Spleen (tissue), 11 donors: ENCODE measurements around the gene NR1I3. TPM values are rescaled to one million over a fixed set of nuclear protein-coding genes. Genes with fewer than 3 reads are reported as not detected.

Experiments used
- DNase-seq: peaks from one replicate; pipeline ENCODE4 v3.0.0-alpha.2; 2020
- H3K27ac ChIP-seq, 8 donors: fragments of 200-600 bp; sonication (generic) in 7 of 8; 1 replicate in 4 of 8; 2 replicates in 4 of 8; pipeline versions ENCODE4 v1.5.0 to v1.8.0; 2016 to 2021; ENCODE audit warnings: inconsistent platforms in 4 of 8, mild to moderate bottlenecking in 4 of 8, moderate library complexity in 1 of 8
- H3K27me3 ChIP-seq, 7 donors: fragments of 200-600 bp; sonication (generic) in 6 of 7; replicated peaks in 1 of 7; 1 replicate in 4 of 7; 2 replicates in 3 of 7; pipeline versions ENCODE4 v1.5.0 to v1.8.0; 2016 to 2021; ENCODE audit warnings: inconsistent platforms in 3 of 7, mild to moderate bottlenecking in 1 of 7
- H3K36me3 ChIP-seq, 6 donors: fragments of 200-600 bp; sonication (generic) in 5 of 6; 1 replicate in 4 of 6; 2 replicates in 2 of 6; pipeline versions ENCODE4 v1.5.0 to v1.8.0; 2016 to 2021; ENCODE audit warnings: inconsistent platforms in 2 of 6
- H3K4me1 ChIP-seq, 6 donors: fragments of 200-600 bp; sonication (generic) in 5 of 6; 1 replicate in 3 of 6; 2 replicates in 3 of 6; pipeline versions ENCODE4 v1.5.0 to v1.8.0; 2016 to 2021; ENCODE audit warnings: inconsistent platforms in 3 of 6
- H3K4me3 ChIP-seq, 8 donors: fragments of 200-600 bp; sonication (generic) in 7 of 8; 1 replicate in 4 of 8; 2 replicates in 4 of 8; pipeline versions ENCODE4 v1.5.0 to v1.8.0; 2016 to 2021; ENCODE audit warnings: inconsistent platforms in 4 of 8, mild to moderate bottlenecking in 4 of 8, moderate library complexity in 2 of 8
- H3K9me3 ChIP-seq, 8 donors: fragments of 200-600 bp; sonication (generic) in 7 of 8; 1 replicate in 4 of 8; 2 replicates in 4 of 8; pipeline versions ENCODE4 v1.5.0 to v1.8.0; 2016 to 2021; ENCODE audit warnings: inconsistent platforms in 4 of 8
- POLR2A ChIP-seq, 3 donors: fragments of 450-650 bp; IDR thresholded peaks; one replicate each; pipeline ENCODE4 v1.5.1; 2017; ENCODE audit warnings: antibody characterized with exemption in 3 of 3, mild to moderate bottlenecking in 1 of 3
- POLR2AphosphoS5 ChIP-seq, 3 donors: sonication (generic); formaldehyde crosslinking; IDR thresholded peaks; one replicate each; pipeline ENCODE4 v1.5.1; 2017; ENCODE audit warnings: antibody characterized with exemption in 3 of 3
- WGBS, 5 donors: extraction: QIAGEN DNeasy Blood & Tissue Kit in 3 of 5; methylation state at CpG; one replicate each; pipeline versions ENCODE4 v1.1.5 to v1.1.7; 2013 to 2018; 5-methylcytosine and 5-hydroxymethylcytosine counted together
- intact Hi-C: fragments of 100-400 bp; cut with DNase I; formaldehyde crosslinking; loops from one replicate; pipeline ENCODE4 v1.15.0; 2023; ENCODE audit warnings: low total_unique reads
- polyA plus RNA-seq, 3 donors: library from polyadenylated mRNA; stranded (reverse); fragments of 200-250 nt; gene quantifications; one replicate each; pipeline ENCODE4 v1.2.1, GENCODE V29; 2013
- total RNA-seq, 7 donors: library from RNA; depleted of rRNA in 3 of 7; stranded (reverse); fragments of >200 nt in 3 of 7; fragmentation: NEBNext Ultra II Directional in 4 of 7; extraction: Animal tissue kit (Norgen Biotek cat#: 25700) in 4 of 7; gene quantifications; one replicate each; pipeline versions ENCODE4 v1.1.0 to v1.2.1, GENCODE V29; 2016 to 2021
- TF ChIP-seq, protein P1 (sequence below), 11 experiments: fragments of 200-600 bp in 7 of 11; fragments of 450-650 bp in 4 of 11; sonication (generic) in 4 of 11; IDR thresholded peaks in 8 of 11; conservative IDR thresholded peaks in 3 of 11; 1 replicate in 7 of 11; 2 replicates in 4 of 11; pipeline versions ENCODE4 v1.4.0 to v1.8.0; 2016 to 2021; ENCODE audit warnings: antibody characterized with exemption in 11 of 11, inconsistent platforms in 4 of 11, mild to moderate bottlenecking in 1 of 11
- donor health status: healthy with polysubstance abuse.
- donor health status: DM: no; HTN: no; CAD: no; lungs with moderate emphysema.
- donor health status: DM: no; HTN: no; CAD: no.
- donor health status: Bipolar disorder and iron deficiency.
- donor health status: healthy.
- donor health status: DM: no; HTN: no; CAD: no.
- donor health status: DM: yes; HTN: yes; CAD: no.

Gene NR1I3
- total and polyA plus RNA-seq, 10 donors: 0.06 to 0.11 TPM; not detected in 8

DNA sequence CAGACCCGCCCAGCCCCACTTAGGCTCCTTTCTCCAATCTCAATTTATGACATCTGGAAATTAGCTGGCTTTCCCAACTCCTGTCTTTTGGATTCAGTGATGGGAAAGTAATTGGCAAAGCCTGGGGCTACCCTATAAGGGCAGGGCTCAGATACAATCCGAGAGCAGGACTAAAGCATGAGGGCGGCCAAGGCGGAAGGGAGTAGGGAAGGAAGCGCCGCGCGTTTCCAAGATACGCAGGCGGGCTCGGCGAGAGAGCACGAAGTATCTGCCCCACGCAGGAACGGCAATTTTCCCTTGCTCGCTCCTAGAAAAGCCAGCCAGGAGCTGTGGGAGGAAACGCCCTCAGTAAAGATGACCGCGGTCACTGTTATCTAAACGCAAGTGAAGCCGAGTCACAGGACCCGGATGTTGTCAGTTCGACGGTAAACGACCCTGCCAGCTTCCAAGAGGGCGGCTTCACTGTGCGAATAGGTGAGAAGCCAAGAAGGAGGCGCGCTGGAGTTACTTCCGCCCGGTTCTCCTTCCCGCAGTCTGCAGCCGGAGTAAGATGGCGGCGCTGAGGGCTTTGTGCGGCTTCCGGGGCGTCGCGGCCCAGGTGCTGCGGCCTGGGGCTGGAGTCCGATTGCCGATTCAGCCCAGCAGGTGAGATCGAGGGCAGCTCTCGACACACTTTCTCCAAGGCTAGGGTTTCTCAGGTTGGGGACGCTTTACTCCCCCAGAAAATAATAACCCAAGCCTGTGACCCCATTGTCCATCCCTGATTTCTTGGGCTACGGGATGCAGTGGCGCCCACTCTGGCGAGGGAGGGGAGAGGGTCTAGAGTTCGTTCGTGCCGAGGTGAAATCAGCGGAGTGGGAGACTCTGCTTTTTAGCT lies 35.9 kb downstream of the NR1I3 start, which contains the start of gene NDUFS2:
NDUFS2 (plus strand) TSS at position 532 of the 877 bp plus-strand sequence; CDS start at position 551, 19 bp downstream.
- peak within 1 kb of the TSS; percentile 93 to 97 (median 95) for H3K27ac ChIP-seq
- no peaks in the 10 kb centered on the region for H3K27me3 ChIP-seq
- H3K36me3 ChIP-seq: peaks cover 0 to 39% (median 21%) of the 10 kb centered on the region in 6 donors
- peak; percentile 99 for DNase-seq
- TF ChIP-seq POLR2A (IDR thresholded peaks at IDR 0.05) (peak; percentile 35 to 72 (median 40)), POLR2AphosphoS5 (IDR thresholded peaks at IDR 0.05) (peak; percentile 88 to 92 (median 92))
- TF ChIP-seq, protein P1, sequence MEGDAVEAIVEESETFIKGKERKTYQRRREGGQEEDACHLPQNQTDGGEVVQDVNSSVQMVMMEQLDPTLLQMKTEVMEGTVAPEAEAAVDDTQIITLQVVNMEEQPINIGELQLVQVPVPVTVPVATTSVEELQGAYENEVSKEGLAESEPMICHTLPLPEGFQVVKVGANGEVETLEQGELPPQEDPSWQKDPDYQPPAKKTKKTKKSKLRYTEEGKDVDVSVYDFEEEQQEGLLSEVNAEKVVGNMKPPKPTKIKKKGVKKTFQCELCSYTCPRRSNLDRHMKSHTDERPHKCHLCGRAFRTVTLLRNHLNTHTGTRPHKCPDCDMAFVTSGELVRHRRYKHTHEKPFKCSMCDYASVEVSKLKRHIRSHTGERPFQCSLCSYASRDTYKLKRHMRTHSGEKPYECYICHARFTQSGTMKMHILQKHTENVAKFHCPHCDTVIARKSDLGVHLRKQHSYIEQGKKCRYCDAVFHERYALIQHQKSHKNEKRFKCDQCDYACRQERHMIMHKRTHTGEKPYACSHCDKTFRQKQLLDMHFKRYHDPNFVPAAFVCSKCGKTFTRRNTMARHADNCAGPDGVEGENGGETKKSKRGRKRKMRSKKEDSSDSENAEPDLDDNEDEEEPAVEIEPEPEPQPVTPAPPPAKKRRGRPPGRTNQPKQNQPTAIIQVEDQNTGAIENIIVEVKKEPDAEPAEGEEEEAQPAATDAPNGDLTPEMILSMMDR (IDR thresholded peaks at IDR 0.05 in 8 of 11, conservative IDR thresholded peaks at IDR 0.05 in 3 of 11): peak in 3 of 11 experiments; percentile 13 to 24 (median 24)
- no peaks in the 10 kb centered on the region for H3K9me3 ChIP-seq
- H3K4me1 ChIP-seq: peaks cover 46 to 97% (median 86%) of the 10 kb centered on the region in 6 donors
- intact Hi-C loops: no loop called here
- WGBS, 5 donors: 3 to 12% (median 4%) methylated on average over 31 to 53 of the region's 53 CpGs
- H3K4me3 ChIP-seq: peak within 1 kb of the TSS; percentile 66 to 88 (median 80)

DNA sequence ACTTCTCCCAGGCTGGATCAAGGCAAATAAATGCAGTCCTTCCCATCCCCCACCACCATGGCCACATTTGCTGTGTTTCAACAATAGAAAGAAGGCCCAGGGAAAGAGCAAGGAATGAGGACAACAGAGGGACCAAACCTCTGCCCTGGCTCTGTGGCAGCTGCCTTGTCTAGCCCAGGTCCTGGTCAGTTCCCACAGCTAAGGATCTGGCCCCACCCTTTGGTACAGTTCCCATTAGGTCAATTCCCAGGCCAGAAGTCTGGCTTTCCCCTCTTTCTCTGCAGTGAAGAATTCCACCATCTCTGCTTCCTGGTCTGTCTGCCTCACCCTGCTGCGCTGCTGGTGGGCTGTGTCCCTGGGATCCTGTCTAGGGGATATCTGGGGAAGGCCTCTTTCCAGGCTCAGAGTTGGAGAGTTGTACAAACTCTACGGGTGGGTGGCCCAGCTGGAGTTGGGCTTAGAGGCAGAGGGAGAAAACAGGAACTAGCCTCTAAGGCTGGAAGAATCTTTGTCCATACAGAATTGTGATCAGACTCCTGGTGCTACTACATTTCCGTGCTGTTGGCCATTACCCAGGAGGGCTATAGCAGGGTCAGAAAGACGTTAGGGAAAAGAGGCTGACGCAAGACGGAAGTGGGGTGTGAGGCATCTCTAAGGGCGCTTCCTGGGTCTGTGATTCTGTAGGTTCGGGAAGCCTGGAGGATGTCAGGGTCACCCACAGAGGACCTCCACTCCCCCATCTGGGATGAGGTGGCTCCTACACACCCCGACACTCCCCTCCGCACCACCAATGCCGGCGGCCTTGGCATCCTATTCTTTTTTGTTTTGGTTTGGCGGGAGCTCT lies 36.8 kb downstream of the NR1I3 start:
- DNase-seq: peak; percentile 84
- Histone ChIP-seq H3K4me3 (peak overlapping the region in 7 of 8 donors; percentile 70 to 88 (median 81)), H3K4me1 (peaks cover 55 to 97% (median 88%) of the 10 kb centered on the region in 6 donors), H3K9me3 (no peaks in the 10 kb centered on the region), H3K36me3 (peaks cover 0 to 31% (median 12%) of the 10 kb centered on the region in 6 donors), H3K27ac (peak overlapping the region; percentile 93 to 97 (median 95)), H3K27me3 (no peaks in the 10 kb centered on the region)
- intact Hi-C loops: no loop called here
- peak in 1 of 3 donors; percentile 37 for TF ChIP-seq POLR2AphosphoS5 (IDR thresholded peaks at IDR 0.05)
- TF ChIP-seq, protein P1 (IDR thresholded peaks at IDR 0.05 in 8 of 11, conservative IDR thresholded peaks at IDR 0.05 in 3 of 11): no peak
- 49 to 64% (median 51%) methylated on average over 13 of the region's 13 CpGs for WGBS, 5 donors

DNA sequence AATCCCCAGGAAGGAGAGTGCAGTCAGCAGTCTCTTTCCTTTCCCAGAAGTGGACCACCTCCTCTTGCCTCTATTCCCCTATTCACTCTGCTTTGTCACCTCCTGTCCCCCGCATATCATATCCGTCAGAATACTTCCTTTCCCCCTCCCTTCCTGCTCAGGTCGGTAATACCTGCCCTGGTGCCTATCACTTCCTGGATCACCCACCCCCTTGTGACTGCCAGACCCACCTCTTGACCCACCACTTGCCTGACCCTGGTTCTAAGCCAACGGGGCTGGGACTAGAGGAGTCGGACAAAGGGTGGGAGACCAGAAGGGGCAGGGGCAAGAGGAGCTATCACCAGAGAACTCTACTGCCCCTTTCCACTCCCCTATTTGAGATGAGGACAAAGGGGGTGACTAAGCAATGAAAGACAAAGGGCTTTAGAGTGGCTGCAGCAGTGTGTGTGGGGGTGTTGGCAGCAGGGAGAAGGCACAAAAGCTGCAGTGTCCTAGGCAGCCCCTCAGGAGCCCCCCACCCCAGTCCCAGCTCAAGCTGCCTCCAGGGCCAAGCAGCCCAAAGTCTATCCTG lies 37.5 kb downstream of the NR1I3 start:
- intact Hi-C loops: no loop called here
- WGBS, 5 donors: 37 to 65% (median 42%) methylated on average over 5 of the region's 5 CpGs
- H3K27ac ChIP-seq: peak overlapping the region; percentile 93 to 97 (median 95)
- DNase-seq: peak; percentile 77
- H3K36me3 ChIP-seq: peaks cover 0 to 24% (median 6%) of the 10 kb centered on the region in 6 donors
- peak overlapping the region in 1 of 8 donors; percentile 83 for H3K4me3 ChIP-seq
- no peak for TF ChIP-seq POLR2A (IDR thresholded peaks at IDR 0.05)
- TF ChIP-seq, protein P1 (IDR thresholded peaks at IDR 0.05 in 8 of 11, conservative IDR thresholded peaks at IDR 0.05 in 3 of 11): no peak
- TF ChIP-seq POLR2AphosphoS5 (IDR thresholded peaks at IDR 0.05): no peak
- peaks cover 52 to 97% (median 88%) of the 10 kb centered on the region in 6 donors for H3K4me1 ChIP-seq
- no peaks in the 10 kb centered on the region for H3K27me3 ChIP-seq
- no peaks in the 10 kb centered on the region for H3K9me3 ChIP-seq
